Trophoblast cell (in vitro differentiated cells and primary cell): ENCODE measurements around the gene EPB41L4A.

Source experiments
- DNase-seq, 2 donors: peaks; one replicate each; pipeline ENCODE4 v3.0.0-alpha.2; 2016
- H2AFZ ChIP-seq: 2 replicates; pipeline ENCODE4 v1.6.1; 2013; ENCODE audit warnings: low read length, moderate library complexity, mild to moderate bottlenecking; ENCODE audit not compliant: insufficient read depth, poor library complexity
- H2AK5ac ChIP-seq: 2 replicates; pipeline ENCODE4 v1.6.1; 2013; ENCODE audit warnings: mild to moderate bottlenecking, low read length
- H2BK120ac ChIP-seq: 2 replicates; pipeline ENCODE4 v1.6.1; 2013; ENCODE audit warnings: low read length, mild to moderate bottlenecking, moderate library complexity; ENCODE audit not compliant: insufficient read depth, poor library complexity
- H2BK12ac ChIP-seq: 2 replicates; pipeline ENCODE4 v1.6.1; 2013; ENCODE audit warnings: mild to moderate bottlenecking, low read length, moderate library complexity
- H2BK5ac ChIP-seq: 2 replicates; pipeline ENCODE4 v1.6.1; 2013; ENCODE audit warnings: low read length, low read depth, moderate library complexity, mild to moderate bottlenecking; ENCODE audit not compliant: poor library complexity
- H3K14ac ChIP-seq: 2 replicates; pipeline ENCODE4 v1.6.1; 2013; ENCODE audit warnings: mild to moderate bottlenecking, low read length
- H3K18ac ChIP-seq: 2 replicates; pipeline ENCODE4 v1.6.1; 2013; ENCODE audit warnings: mild to moderate bottlenecking, low read length
- H3K23ac ChIP-seq: 2 replicates; pipeline ENCODE4 v1.6.1; 2013; ENCODE audit warnings: low read length
- H3K27ac ChIP-seq: 2 replicates; pipeline ENCODE4 v1.5.1; 2013; ENCODE audit warnings: low read depth, mild to moderate bottlenecking, inconsistent platforms, low read length, moderate library complexity
- H3K27me3 ChIP-seq: 2 replicates; pipeline ENCODE4 v1.6.1; 2013; ENCODE audit warnings: inconsistent platforms, mild to moderate bottlenecking, low read length, moderate library complexity; ENCODE audit not compliant: insufficient read depth
- H3K36me3 ChIP-seq, 2 experiments: 1 replicate in 1 of 2; 2 replicates in 1 of 2; pipeline ENCODE4 v1.6.1; 2013; ENCODE audit warnings: low read length in 2 of 2, mild to moderate bottlenecking in 2 of 2, moderate library complexity in 1 of 2; ENCODE audit not compliant: insufficient read depth in 2 of 2, control insufficient read depth in 1 of 2
- H3K4ac ChIP-seq: 2 replicates; pipeline ENCODE4 v1.6.1; 2013; ENCODE audit warnings: low read depth, mild to moderate bottlenecking, low read length, moderate library complexity
- H3K4me1 ChIP-seq, 2 experiments: 1 replicate in 1 of 2; 2 replicates in 1 of 2; pipeline ENCODE4 v1.6.1; 2013; ENCODE audit warnings: low read length in 2 of 2, mild to moderate bottlenecking in 2 of 2, moderate library complexity in 1 of 2; ENCODE audit not compliant: insufficient read depth in 2 of 2, control insufficient read depth in 1 of 2
- H3K4me2 ChIP-seq: 2 replicates; pipeline ENCODE4 v1.6.1; 2013; ENCODE audit warnings: inconsistent platforms, mild to moderate bottlenecking, low read length, moderate library complexity
- H3K4me3 ChIP-seq: 2 replicates; pipeline ENCODE4 v1.5.1; 2013; ENCODE audit warnings: mild to moderate bottlenecking, low read depth, low read length, inconsistent platforms
- H3K79me1 ChIP-seq: one replicate; pipeline ENCODE4 v1.6.1; 2013; ENCODE audit warnings: low read length
- H3K79me2 ChIP-seq: 2 replicates; pipeline ENCODE4 v1.6.1; 2013; ENCODE audit warnings: low read length, mild to moderate bottlenecking; ENCODE audit not compliant: control insufficient read depth, insufficient read depth, poor library complexity
- H3K9ac ChIP-seq: 2 replicates; pipeline ENCODE4 v1.6.1; 2013; ENCODE audit warnings: mild to moderate bottlenecking, low read length
- H3K9me3 ChIP-seq: 2 replicates; pipeline ENCODE4 v1.6.1; 2013; ENCODE audit warnings: low read depth, mild to moderate bottlenecking, control low read depth, inconsistent platforms, low read length; ENCODE audit not compliant: insufficient read depth
- H4K12ac ChIP-seq: 2 replicates; pipeline ENCODE4 v1.6.1; 2013; ENCODE audit warnings: low read depth, mild to moderate bottlenecking, low read length, moderate library complexity
- H4K8ac ChIP-seq: 2 replicates; pipeline ENCODE4 v1.6.1; 2013; ENCODE audit warnings: low read depth, mild to moderate bottlenecking, low read length, moderate library complexity
- H4K91ac ChIP-seq: one replicate; pipeline ENCODE4 v1.6.1; 2013; ENCODE audit warnings: low read depth, mild to moderate bottlenecking, low read length, moderate library complexity
- WGBS: extraction: QIAGEN DNeasy Blood & Tissue Kit; methylation state at CpG from one replicate; pipeline ENCODE4 v1.1.7; 2013; ENCODE audit warnings: missing lambda C conversion rate; ENCODE audit not compliant: insufficient read length, insufficient coverage; ENCODE audit errors: extremely low coverage; 5-methylcytosine and 5-hydroxymethylcytosine counted together

EPB41L4A gene

GRCh38 chr5:112230606-112231005, 188.5 kb downstream of the EPB41L4A start:
- H3K4me1 ChIP-seq, result no peaks in the 10 kb centered on the region
- H3K4me2 ChIP-seq, result no peak overlapping the region
- H3K14ac ChIP-seq, result no peak overlapping the region
- H3K23ac ChIP-seq, result no peak overlapping the region
- H3K4me3 ChIP-seq, result no peak overlapping the region
- no peak overlapping the region for H2BK120ac ChIP-seq
- no peak overlapping the region for H3K18ac ChIP-seq
- no CpG with 5 or more reads among the region's 4 CpGs for WGBS
- DNase-seq, result no peak
- no peak overlapping the region for H2AFZ ChIP-seq
- H3K79me1 ChIP-seq, result no peaks in the 10 kb centered on the region
- H3K27ac ChIP-seq, result no peak overlapping the region
- no peaks in the 10 kb centered on the region for H3K79me2 ChIP-seq
- H3K36me3 ChIP-seq, result no peaks in the 10 kb centered on the region
- no peaks in the 10 kb centered on the region for H3K27me3 ChIP-seq
- no peak overlapping the region for H4K12ac ChIP-seq
- H2AK5ac ChIP-seq, result no peak overlapping the region
- H2BK12ac ChIP-seq, result no peak overlapping the region
- H4K8ac ChIP-seq, result no peak overlapping the region
- no peak overlapping the region for H4K91ac ChIP-seq
- no peak overlapping the region for H2BK5ac ChIP-seq
- H3K9me3 ChIP-seq, result no peaks in the 10 kb centered on the region
- H3K9ac ChIP-seq, result no peak overlapping the region
- no peak overlapping the region for H3K4ac ChIP-seq

- no peak overlapping the region for H2BK120ac ChIP-seq
- H3K14ac ChIP-seq, result no peak overlapping the region
- H2BK12ac ChIP-seq, result no peak overlapping the region
- H3K79me1 ChIP-seq, result no peaks in the 10 kb centered on the region
- H3K4me3 ChIP-seq, result no peak overlapping the region
- no peaks in the 10 kb centered on the region for H3K27me3 ChIP-seq
- no CpG with 5 or more reads among the region's 2 CpGs for WGBS
- no peak overlapping the region for H3K27ac ChIP-seq
- H4K8ac ChIP-seq, result no peak overlapping the region
- H3K79me2 ChIP-seq, result no peaks in the 10 kb centered on the region
- H3K4ac ChIP-seq, result no peak overlapping the region
- H3K9me3 ChIP-seq, result no peaks in the 10 kb centered on the region
- H3K4me2 ChIP-seq, result no peak overlapping the region
- H2AK5ac ChIP-seq, result no peak overlapping the region
- H3K36me3 ChIP-seq, result no peaks in the 10 kb centered on the region
- no peak overlapping the region for H3K23ac ChIP-seq
- no peak overlapping the region for H3K18ac ChIP-seq
- H3K9ac ChIP-seq, result no peak overlapping the region
- H4K91ac ChIP-seq, result no peak overlapping the region
- no peaks in the 10 kb centered on the region for H3K4me1 ChIP-seq
- no peak overlapping the region for H2BK5ac ChIP-seq
- H2AFZ ChIP-seq, result no peak overlapping the region
- no peak for DNase-seq
- no peak overlapping the region for H4K12ac ChIP-seq
These were observed 190.4 kb downstream of the EPB41L4A start for GRCh38 chr5:112228667-112229066.

GRCh38 chr5:112227911-112228631, 191.0 kb downstream of the EPB41L4A start:
- Histone ChIP-seq H3K4me3 (no peak overlapping the region), H3K23ac (no peak overlapping the region), H3K79me2 (no peaks in the 10 kb centered on the region), H3K4ac (no peak overlapping the region), H3K9ac (no peak overlapping the region), H3K4me1 (no peaks in the 10 kb centered on the region), H3K9me3 (no peaks in the 10 kb centered on the region), H3K4me2 (no peak overlapping the region), H3K27ac (no peak overlapping the region), H2BK120ac (no peak overlapping the region), H3K14ac (no peak overlapping the region), H2AK5ac (no peak overlapping the region), H3K18ac (no peak overlapping the region), H4K91ac (no peak overlapping the region), H3K79me1 (no peaks in the 10 kb centered on the region), H2BK5ac (no peak overlapping the region), H3K36me3 (no peaks in the 10 kb centered on the region), H2BK12ac (no peak overlapping the region), H4K12ac (no peak overlapping the region), H3K27me3 (no peaks in the 10 kb centered on the region), H4K8ac (no peak overlapping the region), H2AFZ (no peak overlapping the region)
- no peak for DNase-seq
- no CpG with 5 or more reads among the region's 4 CpGs for WGBS

- Histone ChIP-seq H3K27me3 (no peaks in the 10 kb centered on the region), H3K4me1 (no peaks in the 10 kb centered on the region), H4K91ac (no peak overlapping the region), H2AK5ac (no peak overlapping the region), H2BK5ac (no peak overlapping the region), H3K18ac (no peak overlapping the region), H2BK120ac (no peak overlapping the region), H3K4me2 (no peak overlapping the region), H2AFZ (no peak overlapping the region), H3K27ac (no peak overlapping the region), H4K8ac (no peak overlapping the region), H2BK12ac (no peak overlapping the region), H3K4me3 (no peak overlapping the region), H3K9me3 (no peaks in the 10 kb centered on the region), H3K14ac (no peak overlapping the region), H4K12ac (no peak overlapping the region), H3K9ac (no peak overlapping the region), H3K79me2 (no peaks in the 10 kb centered on the region), H3K23ac (no peak overlapping the region), H3K79me1 (no peaks in the 10 kb centered on the region), H3K4ac (no peak overlapping the region), H3K36me3 (no peaks in the 10 kb centered on the region)
- no CpG with 5 or more reads among the region's 3 CpGs for WGBS
- DNase-seq, result no peak
These were observed 192.9 kb downstream of the EPB41L4A start for GRCh38 chr5:112226215-112226614.
